GM03348 (cell line): Measurements from ENCODE around the gene SF3B5.
"Not testable (repeated sequence)": the region's sequence is repeated elsewhere in the genome, so short reads cannot be mapped to it uniquely, and the experiment has no call there.

ENCODE experiments used
- DNase-seq: peaks from one replicate; pipeline ENCODE4 v3.0.0; 2012; ENCODE audit warnings: low spot score

The SF3B5 gene

DNA sequence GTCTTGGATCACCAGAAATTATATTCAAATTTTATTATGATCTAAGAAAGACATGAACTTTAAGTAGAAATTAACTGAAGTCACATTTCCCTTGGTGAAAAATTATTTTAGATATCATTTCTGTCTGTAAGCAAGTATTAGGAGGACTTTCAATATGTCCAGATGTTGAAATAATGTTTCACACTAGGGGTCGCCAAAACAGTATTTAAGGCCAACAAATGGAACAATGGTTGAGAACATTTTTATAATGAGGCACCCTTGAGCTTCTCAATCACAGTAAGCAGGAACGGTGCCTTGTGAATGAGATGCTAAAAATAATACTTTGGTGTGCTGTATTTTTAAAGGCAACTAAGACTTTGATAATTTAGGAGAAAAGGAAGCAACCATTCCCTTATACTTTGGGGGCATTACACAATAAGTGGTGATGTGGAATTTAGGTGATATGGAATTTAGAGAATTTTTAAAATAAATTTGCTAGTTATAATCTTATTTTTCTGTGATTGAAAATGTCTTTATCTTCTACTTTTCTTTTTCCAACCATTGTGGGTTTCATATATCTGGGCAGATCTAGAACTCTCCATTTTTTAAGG lies 9.6 kb upstream of the SF3B5 start:
- peak; percentile 72 for DNase-seq

DNA sequence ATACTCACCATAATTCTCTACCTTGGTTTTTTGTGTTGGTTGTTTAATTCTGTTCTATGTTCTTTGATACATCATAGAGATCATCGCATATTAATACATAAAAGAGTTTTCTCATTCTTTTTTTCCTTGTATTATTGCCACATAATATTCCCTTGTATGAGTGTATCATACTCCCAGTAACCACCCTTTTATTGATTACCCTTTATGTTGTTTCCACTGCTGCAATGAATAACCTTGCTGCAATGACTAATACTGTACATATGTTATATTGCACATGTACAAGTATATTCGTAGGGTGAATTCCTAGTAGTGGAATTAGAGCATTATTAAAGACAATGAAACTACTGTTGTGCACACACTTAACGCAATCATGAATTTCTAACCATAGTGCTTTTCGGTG lies 9.1 kb upstream of the SF3B5 start:
- DNase-seq, result no peak

DNA sequence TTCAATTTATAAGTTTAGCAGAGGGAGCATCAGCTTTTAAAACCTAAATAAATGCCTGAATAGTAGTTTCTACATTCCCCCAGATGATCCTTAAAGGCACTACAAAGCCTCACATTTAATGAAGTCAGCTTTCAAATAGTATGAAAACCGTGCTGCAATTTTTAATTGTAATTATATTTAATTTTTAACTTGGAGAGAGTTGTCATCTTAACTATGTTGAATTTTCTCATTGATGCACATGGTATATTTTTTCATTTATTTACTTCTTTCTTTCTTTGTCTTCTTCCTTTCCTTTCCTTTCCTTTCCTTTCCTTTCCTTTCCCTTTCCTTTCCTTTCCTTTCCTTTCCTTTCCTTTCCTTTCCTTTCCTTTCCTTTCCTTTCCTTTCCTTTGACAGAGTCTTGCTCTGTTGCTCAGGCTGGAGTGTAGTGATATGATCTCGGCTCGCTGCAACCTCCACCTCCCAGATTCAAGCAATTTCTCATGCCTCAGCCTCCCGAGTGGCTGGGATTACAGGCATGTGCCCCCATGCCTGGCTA lies 7.7 kb upstream of the SF3B5 start:
- DNase-seq, result no peak

DNA sequence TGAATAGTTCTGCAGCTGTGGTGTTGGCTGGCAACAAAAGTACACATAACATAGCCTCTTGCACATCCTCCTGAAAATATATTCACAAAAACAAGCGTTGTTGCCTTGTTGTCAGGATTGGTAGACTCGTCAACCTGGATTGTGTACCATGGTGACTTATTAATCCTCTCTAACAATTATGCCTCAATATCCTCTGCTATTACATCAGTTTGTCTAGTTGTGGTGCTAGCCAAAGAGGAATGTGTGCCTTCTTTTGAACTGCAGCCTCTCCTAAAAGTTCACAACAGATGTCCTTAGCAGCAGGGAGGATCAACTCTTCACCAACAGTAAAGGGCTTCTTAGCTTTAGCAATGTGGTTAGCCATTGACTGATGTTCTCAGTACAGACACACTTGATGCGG lies 3.6 kb upstream of the SF3B5 start:
- DNase-seq, result no peak

DNA sequence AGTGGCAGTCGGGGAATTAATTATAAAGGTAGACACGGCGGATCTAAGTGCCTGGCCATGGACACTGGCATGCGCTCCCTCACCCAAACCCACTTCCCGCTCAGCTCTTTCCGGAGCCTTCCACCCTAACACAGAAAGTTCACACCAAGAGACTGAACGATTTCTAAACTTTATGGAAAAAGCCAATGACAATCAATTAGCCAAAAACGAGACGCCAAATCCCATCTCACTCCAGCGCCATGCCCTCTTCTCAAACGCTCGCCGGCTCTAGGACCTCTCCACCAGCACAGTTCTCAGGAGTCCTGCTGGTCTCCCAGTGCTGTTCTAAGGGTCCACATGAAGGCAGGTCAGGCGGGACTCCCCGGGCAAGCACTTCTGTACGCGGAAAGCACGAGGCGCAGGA lies 641 bp downstream of the SF3B5 start:
- peak; percentile 3 for DNase-seq

DNA sequence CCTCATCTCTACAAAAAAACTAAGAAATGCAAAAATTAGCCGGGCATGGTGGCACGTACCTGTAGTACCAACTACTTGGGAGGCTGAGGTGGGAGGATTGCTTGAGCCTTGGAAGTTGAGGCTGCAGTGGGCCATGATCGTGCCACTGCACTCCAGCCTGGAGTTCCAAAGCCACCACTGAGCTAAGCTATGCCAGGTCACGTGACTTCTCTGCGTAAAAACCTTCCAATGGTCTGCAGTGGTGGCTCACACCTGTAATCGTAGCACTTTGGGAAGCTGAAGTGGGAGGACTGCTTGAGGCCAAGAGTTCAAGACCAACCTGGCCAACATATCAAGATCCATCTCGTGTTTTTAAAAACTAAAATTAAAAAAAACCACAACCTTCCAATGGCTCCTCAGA lies 1.7 kb downstream of the SF3B5 start:
- DNase-seq, result no peak

DNA sequence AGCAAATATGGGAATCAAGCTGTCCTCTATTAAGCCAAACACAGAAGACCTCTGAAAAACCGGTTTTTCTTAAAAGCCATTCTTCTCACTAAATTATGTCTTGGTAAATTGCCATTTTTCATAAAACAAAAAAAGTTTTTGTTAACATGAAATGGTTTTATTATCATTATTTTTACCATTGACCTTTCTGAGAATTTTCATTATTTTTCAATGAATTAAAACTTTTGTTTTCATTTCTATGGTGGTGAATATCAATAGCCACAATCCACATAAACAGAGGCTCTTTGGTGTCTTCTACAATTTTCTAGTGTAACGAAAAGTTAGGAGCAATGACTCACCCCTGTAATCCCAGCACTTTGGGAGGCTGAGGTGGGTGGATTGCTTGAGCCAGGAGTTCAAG lies 2.1 kb downstream of the SF3B5 start:
- no peak for DNase-seq

DNA sequence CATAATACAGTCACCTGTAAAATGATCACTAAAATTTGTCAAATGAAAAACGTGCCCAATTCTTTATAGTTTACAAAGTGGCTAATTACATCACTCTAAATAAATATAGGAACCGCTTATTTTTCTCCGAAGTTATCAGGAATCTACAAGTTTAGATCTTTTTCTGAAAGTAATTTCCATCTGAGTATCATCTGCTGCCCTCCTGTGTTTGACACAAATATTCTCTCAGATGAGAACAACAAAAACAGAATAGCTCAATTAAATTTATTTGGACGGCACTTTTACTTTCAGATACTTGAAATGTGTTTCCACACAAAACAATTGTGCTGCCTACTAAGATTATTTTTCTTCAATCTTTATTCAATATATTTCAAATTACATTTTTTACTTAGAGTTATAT lies 5.0 kb downstream of the SF3B5 start:
- DNase-seq, result peak; percentile 7

DNA sequence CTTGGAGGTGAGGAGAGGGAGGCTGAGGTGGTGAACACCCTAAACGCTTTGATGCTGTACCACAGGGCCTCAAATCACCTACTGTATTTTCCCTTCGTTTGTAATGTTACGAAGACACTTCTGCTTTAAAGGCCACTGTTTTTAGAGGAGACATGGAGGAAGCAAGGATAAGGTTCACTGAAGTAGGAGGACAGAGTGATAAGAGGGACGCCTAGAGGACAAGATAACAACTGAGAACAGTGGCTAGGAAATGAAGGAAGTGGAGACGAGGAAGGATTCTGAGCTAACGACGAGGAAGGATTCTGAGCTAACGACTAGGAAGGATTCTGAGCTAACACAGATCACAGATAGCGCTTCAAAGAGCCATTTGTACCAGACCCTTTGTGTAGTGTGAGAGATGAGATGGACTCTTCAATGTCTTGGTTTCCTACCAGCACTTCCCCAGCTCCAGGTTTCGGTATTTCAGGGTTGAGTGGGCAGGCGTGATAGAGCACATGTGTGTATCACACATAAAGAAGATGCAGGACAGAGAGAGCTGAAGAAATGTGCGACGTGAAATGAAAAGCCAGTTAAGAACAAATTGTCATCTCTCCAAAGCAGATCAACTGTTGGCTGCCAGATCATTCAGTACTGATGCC lies 7.5 kb downstream of the SF3B5 start:
- no peak for DNase-seq

DNA sequence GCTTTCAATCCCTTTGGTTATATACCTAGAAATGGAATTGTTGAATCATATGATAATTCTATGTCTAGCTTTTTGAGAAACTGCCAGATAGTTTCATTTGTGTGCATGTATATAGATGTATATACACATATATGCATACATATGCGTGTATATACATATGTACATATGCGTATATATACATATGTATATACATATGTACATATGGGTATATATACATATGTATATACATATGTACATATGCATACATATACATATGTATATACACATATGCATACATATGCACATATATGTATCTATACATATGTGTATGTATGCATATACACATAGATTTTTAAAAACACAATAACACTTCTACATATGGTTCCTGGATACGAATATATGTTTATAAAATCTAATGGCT lies 8.4 kb downstream of the SF3B5 start:
- no peak for DNase-seq

DNA sequence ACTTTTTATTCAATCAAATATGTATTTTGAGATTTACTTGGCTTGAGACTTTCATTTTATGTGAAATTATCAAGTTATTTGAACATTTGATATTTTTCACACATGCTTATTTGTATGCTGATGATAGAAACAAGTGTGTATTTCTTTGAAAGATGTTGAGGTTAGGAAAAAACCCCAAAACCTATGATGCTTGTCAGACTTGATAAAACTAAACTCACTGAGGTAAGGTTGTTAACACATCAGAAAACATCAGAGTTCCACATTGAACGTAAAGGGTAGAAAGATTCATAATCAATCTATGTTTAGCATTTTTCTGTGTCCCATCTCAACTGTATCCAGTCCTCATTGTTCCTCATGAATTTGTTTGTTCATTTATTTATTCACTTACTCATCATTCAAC lies 12.2 kb downstream of the SF3B5 start:
- DNase-seq, result no peak

DNA sequence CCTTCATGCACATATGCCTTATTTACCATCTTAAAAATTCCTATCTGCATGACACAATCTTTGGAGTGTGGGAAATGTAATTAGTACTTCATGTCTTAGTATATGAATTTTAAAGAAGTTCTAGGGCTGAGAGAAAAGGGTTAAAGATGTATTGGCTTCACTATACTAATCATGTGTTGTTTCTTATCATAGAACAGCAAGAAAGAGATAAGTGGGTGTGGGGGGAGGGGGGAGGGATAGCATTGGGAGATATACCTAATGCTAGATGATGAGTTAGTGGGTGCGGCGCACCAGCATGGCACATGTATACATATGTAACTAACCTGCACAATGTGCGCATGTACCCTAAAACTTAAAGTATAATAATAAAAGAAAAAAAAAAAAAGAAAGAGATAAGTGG lies 13.0 kb downstream of the SF3B5 start:
- not testable (repeated sequence) for DNase-seq

DNA sequence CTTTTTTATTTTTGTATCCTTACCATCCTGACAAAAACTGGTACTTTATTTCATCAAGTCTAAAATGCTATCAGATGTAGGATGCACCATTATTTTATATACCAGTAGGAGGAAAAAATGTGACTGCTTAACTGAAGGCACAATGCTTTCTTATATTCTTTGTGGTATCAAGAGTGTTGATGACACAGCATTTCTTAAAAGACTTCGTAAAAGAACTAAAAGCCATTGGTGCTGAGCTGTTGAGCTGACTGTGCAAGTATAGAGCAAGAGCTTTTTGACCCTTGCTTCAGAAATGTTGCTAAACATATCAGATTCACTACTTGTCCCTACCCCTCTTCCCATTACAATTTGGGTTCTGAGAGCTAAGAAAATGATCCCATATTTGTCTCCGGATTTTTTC lies 17.5 kb downstream of the SF3B5 start:
- DNase-seq, result no peak

DNA sequence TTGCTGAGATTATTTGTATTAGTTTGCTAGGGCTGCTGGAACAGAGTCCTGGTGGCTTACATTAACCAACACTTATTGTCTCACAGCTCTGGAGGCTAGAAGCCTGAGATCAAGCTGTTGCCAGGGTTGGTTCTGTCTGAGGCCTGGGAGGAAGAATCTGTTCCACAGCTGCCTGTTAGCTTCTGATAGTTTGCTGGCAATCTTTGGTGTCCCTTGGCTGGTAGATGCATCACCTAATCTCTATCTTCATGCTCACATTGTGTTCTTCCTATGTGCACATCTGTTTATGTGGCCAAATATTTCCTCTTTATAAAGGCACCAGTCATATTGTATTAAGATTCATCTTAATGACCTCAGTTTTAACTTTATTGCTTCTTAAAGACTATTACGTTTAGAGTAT lies 19.5 kb downstream of the SF3B5 start:
- DNase-seq, result no peak

DNA sequence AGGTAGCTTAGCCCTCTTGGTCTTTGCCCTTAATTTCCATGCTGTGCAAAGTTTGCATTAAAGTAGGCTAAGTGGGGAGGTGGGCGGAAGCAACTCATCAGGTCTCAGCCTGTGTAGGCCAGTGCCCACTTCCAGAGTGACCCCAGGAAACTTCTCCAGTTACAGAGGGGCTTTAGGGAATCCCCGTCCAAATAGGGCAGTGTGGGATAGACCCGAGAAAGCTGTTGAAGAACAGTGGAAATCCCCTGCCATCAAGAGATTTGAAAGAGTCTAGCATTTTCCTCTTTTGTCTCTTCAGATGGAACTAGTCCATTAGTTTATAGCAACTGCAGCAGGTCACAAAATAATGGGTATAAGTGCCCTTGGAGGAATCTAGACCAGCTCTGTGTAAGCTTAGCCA lies 20.2 kb downstream of the SF3B5 start:
- DNase-seq, result no peak

DNA sequence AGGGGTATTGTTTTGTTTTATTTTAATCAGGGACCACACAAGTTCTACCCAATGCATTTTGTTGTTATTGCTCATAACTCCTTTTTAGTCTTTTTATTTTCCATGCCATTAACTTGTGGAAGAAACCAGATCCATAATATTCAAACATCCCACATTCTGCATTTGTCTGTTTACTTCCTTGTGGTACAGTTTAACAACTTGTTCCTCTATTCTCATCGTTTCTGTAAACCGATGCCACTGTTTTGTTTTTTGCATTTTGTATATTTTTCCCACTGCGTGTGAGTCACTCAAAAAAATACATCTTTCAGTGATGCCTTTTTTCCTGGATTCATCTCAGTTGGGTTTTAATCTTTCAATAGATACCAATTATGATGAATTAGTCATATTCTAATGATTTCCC lies 22.3 kb downstream of the SF3B5 start:
- no peak for DNase-seq

DNA sequence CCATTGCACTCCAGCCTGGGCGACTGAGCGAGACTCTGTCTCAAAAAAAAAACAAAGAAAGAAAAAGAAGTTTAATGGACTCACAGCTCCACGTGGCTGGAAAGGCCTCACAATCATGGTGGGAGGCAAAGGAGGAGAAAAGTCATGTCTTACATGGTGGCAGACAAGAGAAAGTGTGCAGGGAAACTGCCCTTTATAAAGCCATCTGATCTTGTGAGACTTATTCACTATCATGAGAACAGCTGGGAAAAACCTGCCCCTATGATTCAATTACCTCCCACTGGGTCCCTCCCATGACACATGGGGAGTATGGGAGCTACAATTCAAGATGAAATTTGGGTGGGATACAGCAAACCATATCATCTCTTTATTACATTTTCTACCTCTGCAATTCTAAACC lies 25.9 kb downstream of the SF3B5 start:
- DNase-seq, result no peak

DNA sequence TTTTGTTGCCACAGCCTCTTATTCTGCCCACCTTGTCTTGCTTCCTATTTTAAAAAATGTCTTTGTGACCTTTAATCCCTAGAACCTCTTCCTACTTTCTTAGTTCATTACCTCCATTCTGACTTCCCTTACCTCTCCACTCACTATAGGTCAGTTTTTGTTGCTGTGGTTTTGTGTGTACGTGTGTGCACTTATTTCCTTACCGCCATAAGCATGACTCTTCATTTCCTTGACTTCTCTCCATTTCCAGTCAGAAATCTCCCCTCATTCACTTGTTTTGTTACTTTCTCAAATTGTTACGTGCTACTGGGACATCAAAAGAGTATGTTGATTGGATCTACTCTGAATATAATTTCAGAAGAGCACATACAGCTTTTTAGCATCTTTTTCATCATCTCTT lies 26.6 kb downstream of the SF3B5 start:
- no peak for DNase-seq

DNA sequence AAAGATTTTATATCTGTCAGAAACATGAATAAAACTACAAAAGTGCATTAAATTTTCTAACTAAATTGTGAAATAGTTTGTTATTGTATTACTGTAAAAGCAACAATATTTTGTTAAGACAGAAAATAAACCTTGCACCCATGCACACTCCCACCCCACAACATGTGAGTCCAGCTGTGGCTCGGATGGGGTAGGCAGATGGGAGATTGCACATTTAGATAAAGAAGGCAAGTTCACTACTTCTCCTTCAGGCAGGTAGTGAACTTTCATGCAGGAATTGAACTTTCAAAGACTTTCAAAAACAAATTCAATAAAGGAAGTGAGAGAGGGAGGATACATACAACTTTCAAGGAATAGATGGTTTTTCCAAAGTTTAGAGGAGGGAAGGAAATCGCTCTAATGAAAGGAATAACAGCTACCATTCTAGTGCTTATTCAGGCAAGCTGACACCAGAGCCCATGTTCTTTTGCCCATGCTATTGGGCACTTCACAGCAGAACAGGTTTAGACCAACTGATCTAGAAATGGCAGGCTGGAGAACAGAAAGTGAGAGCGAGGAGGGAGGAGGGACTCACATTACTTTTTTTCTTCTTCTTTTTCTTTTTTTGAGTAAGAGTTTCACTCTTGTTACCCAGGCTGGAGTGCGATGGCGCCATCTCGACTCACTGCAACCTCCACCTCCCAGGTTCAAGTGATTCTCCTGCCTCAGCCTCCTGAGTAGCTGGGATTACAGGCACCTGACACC lies 28.5 kb downstream of the SF3B5 start:
- no peak for DNase-seq

DNA sequence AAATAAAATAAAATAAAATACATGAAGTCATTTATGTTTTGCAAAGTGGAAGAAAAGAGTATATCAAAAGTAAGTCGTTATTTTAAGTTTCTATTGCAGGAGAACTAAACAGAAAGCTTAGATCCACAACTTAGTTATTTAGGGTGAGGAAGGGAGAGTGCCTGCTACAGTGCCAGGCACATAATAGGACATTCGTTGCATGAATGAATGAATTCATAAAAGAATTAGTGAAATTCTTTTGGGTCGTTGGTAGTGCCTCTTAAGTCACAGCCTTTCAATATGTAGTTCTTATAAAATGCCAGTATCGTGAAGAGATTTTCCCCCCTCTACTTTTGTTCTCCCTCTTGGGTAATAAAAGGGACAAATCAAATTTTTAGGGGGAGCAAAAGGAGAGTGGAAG lies 29.1 kb downstream of the SF3B5 start:
- no peak for DNase-seq

DNA sequence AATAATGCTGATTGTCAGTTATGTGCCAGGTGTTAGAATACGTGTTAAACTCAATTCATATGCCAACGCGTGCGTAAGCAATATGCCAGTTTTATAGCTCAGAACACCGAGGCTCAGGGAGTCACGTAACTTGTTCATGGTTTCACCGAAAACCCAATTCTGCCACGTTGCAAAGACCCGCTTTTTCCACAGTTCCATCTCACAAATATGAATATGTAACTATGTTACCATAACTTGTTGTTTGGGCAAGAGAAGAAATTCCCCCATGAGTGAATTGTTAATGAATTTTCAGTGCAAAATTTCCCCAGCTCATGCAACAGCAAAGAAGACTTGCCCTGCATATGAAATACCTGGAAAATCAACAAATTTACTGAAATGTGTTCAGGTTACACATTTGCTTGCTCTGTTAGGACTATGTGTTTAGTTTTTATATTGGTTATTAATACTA lies 30.1 kb downstream of the SF3B5 start:
- DNase-seq, result no peak

DNA sequence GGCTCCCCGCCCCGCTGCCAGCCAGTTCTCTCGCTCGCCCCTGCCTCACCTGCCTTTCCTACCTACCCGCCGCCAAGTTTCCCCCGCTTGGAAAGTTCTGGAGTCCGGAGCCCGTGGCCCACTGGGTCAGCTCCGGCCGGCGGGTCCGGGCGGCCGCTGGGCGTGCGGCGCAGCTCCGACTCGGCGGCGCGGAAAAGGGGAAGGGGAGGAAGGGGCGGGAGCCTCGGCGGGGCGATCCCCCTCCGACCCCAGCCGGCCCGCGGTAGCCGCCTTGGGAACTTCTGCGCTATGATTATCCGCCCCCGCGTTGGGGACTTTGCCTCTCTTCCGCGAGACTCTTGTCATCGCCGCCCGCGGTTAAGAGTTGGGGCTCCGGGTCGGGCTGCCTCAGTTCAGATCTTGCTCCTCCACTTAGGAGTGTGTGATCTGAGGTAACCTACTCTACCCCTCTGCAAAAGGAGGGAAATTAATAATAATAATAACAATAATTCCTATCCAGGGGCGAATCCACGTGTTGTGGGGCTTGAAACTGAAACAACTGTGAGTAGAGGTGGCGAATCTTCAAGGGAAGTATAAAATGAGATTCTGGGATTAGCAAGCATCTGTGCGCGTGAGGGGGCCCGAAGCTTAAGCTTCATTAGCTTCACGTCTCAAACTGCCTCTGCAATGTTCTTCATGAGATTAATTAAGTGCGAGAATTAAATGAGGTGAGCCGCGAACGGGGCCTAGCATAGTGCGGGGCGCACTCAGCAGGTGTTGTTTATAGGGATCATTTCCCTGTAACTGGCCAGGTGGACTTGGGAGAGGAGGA lies 30.8 kb downstream of the SF3B5 start:
- DNase-seq, result peak; percentile 37
